Fibroblast of lung (primary cell): ENCODE results near the gene ANGEL2.

Source experiments
- EZH2 ChIP-seq: IDR thresholded peaks from 2 replicates; pipeline ENCODE4 v1.5.1; 2012; ENCODE audit warnings: low read length, control low read depth, mild to moderate bottlenecking; ENCODE audit errors: missing control alignments
- TF ChIP-seq, protein P1 (sequence below), 2 donors: IDR thresholded peaks in 1 of 2; conservative IDR thresholded peaks in 1 of 2; 1 replicate in 1 of 2; 2 replicates in 1 of 2; pipeline ENCODE4 v1.5.1; 2011 to 2012; ENCODE audit warnings: low read length in 2 of 2, control low read depth in 1 of 2, inconsistent platforms in 1 of 2, low read depth in 1 of 2, mild to moderate bottlenecking in 1 of 2

DNA sequence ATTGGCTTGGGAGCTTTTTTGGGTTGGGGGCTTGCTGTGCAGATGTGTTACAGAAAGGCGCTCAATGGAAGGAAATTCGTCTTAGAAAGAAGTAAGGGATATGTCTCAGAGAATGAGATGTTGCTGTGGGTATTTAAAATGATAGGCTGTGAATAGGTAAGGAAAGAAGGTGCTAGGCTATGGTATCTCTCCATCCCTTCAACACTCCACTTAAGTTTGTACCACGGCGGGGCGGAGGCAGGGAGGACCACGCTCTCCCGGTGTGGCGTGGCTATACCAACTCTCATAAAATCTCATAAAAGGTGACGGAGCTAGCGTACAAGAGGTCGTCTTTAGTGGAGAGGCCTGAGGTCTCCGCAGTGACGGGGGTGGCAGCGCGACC, 35.1 kb upstream of the ANGEL2 start:
- no peak for TF ChIP-seq EZH2
- TF ChIP-seq, protein P1, sequence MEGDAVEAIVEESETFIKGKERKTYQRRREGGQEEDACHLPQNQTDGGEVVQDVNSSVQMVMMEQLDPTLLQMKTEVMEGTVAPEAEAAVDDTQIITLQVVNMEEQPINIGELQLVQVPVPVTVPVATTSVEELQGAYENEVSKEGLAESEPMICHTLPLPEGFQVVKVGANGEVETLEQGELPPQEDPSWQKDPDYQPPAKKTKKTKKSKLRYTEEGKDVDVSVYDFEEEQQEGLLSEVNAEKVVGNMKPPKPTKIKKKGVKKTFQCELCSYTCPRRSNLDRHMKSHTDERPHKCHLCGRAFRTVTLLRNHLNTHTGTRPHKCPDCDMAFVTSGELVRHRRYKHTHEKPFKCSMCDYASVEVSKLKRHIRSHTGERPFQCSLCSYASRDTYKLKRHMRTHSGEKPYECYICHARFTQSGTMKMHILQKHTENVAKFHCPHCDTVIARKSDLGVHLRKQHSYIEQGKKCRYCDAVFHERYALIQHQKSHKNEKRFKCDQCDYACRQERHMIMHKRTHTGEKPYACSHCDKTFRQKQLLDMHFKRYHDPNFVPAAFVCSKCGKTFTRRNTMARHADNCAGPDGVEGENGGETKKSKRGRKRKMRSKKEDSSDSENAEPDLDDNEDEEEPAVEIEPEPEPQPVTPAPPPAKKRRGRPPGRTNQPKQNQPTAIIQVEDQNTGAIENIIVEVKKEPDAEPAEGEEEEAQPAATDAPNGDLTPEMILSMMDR (conservative IDR thresholded peaks at IDR 0.05 in 1 of 2, IDR thresholded peaks at IDR 0.05 in 1 of 2; ENCODE audit: low read depth in 1 of 2, low read length in 2 of 2) = no peak
